Stimulated activated CD4-positive, alpha-beta T cell treated with anti-CD3 and anti-CD28 coated beads, Interleukin-1b, Interleukin-23, amount 100 ng/mL, for 1 hour (primary cell): Measurements from ENCODE around the gene NCAPH2.
"Not testable (repeated sequence)": the region's sequence is repeated elsewhere in the genome, so short reads cannot be mapped to it uniquely, and the experiment has no call there.

Source experiments
- DNase-seq, 2 donors: peaks; one replicate each; pipeline ENCODE4 v3.0.0-alpha.2; 2020; ENCODE audit warnings: low read depth in 2 of 2

NCAPH2 gene

DNA sequence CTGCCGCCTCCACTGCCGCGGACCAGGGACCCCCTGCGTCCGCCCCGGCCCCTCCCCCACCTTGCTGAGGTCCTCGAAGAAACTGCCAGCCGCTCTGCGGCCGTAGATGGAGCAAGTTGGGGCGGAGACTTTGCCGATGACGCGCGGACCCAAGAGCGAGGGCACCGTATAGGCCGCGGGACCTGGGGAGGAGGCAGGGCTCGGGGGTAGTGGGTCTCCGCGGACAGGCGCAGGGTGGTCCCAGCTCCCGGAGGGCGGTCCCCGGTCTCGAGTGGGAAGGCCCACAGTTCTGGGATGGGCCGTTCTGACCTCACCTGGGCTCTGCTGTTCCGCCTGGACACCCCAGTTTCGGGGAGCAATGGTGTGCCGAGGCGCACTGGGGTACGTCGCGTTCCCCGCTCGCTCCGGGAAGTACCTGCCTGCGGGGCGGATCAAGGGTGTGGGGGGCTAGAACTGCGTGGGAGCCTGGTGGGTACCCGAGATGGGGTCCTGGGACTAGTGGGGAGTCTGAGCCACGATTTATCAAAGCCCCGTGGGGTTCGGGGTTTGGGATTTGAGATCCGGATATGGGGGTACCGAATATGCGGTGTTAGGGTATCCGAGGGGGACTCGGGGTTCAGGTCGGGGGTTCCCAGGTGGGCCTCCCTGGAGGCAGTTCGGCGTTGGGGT, 23.0 kb downstream of the NCAPH2 start:
- DNase-seq, result peak; percentile 56 to 59

DNA sequence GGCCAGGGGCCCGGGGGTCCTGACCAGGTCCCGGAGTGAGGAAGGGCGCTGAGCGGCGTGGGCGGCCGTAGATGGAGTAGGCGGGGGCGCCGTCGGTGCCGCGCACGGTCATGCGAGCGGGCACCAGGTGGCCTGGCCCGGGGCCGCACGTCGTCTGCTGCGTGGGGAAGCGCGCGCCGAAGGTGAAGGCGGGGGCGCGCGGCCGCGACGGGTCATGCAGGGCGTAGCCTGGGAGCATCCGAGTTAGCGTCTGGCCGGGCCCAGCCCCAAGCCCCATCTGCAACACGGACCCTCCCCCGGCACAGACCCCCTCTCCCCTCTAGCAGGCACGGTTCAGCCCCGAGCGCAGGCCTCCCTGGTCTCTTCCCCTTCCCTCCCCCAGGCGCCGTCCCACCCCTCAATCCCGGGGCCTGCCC, 23.5 kb downstream of the NCAPH2 start:
- peak in 1 of 2 donors; percentile 47 for DNase-seq

DNA sequence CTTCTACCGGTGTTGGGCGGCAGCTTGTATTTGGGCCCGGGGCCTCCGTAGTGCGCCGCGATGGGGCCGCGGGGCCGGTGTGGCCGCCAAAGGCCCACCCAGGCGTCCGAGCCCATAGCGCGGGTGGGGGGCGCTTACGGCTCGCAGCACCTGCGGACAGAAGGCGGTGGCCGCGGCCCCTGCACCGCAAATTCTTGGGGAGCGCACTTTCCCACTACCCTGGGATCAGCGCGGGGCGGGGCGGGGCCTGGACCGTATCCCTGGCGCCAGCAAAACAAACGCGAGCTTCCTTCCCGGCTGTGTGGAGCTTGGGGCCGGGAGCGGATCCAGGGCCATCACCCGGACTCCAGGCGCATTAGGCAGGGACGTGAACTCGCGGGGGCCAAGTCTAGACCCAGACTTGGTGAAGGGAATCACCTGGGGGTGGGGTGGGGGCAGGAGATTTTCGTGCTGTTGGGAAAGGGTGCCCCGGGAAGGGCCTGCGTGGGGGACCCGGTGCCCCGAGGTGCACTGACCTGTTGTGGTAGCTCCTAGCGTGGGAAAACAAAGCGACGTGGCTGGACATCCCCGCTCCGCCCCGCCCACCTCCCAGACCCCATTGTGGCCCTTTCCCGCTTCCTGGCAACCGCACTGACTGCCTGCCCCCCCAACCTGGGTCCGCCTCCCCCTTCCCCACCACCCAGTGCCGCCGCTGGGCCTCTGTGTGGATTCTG, 24.1 kb downstream of the NCAPH2 start:
- no peak for DNase-seq

DNA sequence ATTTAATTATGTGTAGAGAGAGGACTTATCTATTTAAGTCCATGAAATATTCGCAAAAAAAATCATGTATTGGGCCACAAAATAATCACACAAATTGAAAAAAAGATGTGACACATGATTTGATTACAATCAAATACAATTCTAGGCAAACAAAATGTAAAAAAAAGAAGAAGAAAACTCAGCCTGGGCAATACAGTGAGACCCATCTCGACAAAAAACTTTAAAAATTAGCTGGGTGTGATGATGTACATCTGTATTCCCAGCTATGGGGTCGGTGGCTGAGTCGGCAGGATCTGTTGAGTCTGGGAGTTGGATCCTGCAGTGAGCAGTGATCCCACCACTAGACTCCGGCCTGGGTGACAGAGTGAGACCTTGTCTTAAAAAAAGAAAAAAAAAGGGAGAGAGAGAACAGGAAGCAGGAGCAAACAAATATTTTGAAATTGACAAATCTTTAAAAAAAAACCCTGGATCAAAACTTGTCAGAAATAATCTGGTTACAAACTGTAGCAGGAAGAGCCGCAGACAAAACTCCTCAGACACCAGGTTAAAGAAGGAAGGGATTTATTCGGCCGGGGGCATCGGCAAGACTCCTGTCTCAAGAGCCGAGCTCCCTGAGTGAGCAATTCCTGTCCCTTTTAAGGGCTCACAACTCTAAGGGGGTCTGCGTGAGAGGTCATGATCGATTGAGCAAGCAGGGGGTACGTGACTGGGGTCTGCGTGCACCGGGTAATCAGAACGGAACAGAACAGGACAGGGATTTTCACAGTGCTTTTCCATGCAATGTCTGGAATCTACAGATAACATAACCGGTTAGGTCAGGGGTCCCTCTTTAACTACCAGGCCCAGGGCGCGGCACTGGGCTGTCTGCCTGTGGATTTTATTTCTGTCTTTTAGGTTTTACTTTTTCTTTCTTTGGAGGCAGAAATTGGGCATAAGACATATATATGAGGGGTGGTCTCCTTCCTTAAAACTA, 25.1 kb downstream of the NCAPH2 start:
- DNase-seq, result no peak

DNA sequence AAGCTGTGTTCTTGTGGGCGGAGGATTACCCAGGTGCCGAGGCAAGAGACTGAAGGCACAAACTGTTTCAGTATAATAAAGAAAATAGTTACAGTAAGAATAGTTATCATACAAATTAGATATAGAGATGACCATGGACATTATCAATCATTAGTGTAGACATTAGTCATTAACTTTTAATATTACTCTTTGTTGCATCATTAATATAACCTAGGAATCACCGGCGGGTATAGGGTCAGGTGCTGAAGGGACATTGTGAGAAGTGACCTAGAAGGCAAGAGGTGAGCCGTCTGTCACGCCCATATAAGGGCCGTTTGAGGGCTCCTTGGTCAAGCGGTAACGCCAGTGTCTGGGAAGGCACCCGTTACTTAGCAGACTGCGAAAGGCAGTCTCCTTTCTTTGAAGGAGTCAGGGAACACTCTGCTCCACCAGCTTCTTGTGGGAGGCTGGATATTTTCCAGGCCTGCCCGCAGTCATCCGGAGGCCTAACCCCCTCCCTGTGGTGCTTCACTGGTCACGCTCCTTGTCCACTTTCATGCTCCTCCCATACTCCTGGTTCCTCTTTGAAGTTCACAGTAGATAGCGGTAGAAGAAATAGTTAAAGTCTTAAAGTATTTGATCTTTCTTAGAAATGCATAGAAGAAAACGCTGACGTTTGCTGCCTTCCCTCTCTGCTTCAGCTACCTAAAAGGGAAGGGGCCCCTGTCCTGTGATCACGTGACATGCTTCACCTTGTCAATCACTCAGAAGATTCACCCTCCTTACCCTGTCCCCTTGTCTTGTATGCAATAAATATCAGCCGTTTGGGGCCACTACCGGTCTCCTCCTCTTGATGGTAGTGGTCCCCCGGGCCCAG, 26.1 kb downstream of the NCAPH2 start:
- not testable (repeated sequence) for DNase-seq

DNA sequence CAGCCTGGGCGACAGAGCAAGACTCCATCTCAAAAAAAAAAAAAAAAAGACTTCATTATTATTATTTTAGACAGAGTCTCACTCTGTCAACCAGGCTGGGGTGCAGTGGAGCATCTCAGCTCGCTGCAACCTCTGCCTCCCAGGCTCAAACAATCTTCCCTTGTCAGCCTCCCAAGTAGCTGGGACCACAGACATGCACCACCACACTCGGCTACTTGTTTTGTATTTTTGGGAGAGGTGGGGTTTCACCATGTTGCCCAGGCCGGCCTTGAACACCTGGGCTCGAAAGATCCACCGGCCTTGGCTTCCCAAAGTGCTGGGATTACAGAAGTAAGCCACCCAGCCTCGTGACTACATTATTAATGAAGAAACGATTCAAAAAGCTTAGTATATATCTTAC, 27.1 kb downstream of the NCAPH2 start:
- no peak for DNase-seq

DNA sequence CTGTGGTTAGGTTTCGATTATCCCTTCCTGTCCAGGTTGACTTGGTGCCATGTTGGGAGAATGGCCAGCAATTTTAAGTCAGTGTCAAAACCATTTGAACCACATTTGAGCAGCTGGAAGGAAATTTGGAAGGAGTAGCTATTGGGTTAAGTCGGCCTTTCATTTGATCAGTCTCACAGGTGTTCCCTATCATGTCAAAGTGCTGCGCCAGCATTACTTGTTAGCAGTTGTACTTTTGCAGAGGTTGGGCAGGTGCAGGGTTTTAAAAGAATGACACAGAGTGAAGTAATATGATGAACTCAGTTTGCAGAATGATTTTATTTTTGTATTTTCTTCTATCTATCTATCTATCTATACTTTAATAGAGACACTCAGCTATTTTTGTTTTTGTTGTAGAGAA, 28.2 kb downstream of the NCAPH2 start:
- no peak for DNase-seq

DNA sequence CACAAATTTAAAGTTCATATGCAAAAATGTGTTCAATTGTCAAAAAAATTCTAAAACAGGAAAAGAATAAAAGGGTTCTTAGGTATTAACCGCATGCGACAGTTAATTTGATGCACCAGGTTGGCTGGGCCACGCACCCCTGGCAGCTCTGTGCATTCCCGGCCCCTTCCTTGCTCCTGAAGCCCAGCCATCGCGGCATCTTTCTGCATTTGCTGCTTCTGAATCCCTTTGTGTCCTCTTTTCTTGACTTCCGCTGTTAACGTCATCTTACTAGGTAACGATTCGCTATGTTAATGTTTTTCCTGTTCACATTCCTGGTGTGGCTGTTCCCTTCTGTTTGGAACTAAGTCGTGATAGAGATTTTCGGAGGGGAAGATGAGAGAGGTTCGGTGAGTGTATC, 29.7 kb downstream of the NCAPH2 start:
- DNase-seq, result no peak

DNA sequence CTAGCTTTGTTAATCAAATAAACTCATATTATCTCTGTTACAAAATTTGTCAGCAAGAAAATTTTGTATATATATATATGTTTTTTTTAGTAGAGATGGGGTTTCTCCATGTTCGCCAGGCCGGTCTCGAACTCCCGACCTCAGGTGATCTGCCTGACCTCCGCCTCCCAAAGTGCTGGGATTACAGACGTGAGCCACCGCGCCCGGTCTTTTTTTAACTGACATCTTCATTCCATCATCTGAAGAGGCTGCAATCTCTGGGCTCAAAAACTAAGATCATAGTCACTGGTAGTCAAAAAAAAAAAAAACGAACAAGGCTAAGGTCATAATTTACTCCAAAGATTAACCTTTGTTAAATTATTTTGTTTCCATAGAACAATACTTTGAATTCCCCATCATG, 32.4 kb downstream of the NCAPH2 start:
- DNase-seq, result no peak

DNA sequence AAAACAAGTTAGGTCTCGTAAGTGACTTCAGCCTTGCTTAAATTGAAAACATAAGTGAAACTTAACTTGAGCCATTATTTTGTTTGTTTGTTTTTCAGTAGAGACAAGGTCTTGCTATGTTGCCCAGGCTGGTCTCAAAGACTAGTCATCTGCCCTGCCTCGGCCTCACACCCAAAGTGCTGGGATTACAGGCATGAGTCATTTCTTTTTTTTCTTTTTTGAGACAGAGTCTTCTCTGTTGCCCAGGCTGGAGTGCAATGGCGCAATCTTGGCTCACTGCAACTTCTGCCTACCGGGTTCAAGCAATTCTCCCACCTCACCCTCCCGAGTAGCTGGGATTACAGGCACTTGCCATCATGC, 33.6 kb downstream of the NCAPH2 start:
- DNase-seq, result not testable (repeated sequence)

DNA sequence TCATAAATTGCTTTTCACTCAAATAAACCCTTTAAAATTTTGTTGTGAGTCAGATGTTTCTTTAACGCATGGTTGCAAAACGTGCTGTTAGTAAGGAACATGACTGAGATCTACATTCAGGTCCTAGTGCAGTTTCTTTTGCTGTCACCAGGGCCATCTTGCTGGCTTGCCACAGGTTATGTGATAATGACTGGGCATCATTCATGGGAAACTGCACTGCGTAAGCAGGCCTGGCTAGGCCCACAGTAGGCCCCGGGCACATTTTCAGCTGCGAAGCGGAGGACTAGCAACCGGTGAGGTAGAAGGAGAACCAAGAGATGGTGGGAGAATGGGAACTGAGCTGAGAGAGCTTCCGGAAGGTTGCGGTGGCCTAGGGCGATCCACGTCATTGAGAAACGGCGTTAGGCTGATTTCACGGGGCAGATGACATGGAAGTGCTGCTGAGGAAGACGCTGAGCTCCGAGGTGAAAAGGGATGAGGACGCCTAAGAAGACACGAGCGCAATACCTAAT, 34.4 kb downstream of the NCAPH2 start:
- DNase-seq, result no peak

DNA sequence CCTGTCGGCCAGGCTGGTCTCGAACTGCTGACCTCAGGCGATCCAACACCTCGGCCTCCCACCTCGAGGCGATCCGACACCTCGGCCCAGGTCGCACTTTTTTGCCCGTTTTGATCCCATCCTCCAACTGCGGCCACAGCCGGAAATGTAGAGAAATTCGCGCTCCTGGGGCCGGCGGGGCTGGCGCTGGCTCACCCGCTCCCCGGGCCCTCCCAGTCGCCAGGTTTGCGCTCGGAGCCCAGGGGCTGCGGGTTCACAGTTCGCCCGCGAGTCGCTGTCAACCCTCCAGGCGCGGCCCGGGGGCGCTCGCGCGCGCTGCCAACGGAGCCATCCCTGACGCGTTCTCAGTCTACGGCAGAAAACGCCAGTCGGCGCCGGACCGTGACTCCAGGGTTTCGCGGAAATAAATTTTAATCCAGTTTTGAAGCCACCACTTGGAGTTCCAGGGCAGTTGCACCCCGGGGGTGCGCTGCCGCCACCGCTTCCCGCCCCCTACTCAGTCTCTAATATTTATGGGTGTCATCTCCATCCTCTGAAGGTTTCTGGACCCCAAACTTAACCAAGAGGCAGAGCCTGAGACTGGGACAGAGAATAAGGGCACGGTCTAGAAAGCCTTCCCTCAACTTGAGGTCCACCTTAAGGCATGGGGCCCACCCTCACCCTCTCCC, 36.2 kb downstream of the NCAPH2 start:
- DNase-seq, result peak; percentile 60 to 63

DNA sequence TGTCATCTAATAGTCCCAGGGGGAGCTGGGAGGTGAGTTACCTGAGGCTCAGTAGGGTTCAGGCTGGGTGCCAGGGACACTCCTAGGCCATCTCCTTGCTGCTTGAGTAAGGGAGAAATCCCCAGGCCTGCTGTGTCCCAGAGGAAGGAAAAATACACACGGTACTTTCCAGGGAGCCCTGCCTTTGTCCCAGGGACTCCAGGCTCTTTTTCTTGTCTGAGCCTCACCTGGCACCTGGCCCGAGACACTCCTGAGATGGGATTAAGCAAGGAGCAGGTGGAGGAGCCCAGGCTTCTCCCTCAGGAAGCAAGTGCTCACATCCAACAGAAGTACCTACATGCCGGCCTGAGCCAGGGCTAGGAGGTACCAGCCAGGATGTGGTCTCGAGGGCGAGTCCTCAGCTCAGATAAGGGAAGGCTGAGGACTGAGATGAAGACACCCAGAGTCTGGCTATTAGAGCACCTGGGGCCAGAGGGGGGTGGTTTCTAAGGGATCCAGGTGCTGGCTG, 36.8 kb downstream of the NCAPH2 start:
- no peak for DNase-seq

DNA sequence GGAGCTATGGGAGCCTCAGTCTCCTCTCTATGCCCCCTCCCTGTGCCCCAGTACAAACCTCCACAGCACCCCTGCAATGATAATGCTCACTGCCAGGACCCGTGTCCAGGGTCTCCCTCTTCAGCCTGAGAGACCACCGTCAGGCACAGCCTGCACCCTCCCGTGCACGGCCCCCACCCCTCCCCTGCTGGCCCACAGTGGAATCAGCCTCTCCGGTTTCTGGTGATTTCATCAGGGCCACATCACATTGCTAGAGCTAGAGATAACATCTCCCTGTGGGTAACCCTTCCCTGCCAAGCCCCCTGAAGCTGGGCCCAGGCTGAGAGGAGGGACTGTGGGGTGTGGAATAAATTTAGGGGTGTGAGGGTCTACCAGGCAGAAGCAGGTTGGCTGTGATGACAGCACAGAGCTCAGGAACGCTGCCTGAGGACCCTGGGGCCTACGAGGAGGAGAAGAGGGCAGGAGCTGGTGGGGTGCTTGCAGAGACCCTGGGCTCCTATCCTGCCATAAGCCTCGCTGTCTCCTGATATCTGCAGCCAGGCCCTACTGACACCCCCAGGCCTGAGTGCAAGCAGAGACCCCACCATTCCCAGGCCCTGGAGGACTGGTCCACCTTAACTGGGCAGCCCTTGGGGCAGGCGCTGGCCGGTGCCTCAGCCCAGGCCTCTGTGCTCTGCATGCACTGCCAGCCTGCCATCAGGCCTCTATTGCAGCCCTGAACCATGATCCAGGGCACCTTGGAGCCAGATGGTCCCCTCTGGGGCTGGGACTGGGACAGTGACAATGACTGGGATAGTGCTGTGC, 37.7 kb downstream of the NCAPH2 start, which contains the start of gene KLHDC7B:
TSS of gene KLHDC7B (plus strand) at position 378 of the 804 bp plus-strand sequence. CDS start at position 723, 345 bp downstream.
- DNase-seq, result no peak

DNA sequence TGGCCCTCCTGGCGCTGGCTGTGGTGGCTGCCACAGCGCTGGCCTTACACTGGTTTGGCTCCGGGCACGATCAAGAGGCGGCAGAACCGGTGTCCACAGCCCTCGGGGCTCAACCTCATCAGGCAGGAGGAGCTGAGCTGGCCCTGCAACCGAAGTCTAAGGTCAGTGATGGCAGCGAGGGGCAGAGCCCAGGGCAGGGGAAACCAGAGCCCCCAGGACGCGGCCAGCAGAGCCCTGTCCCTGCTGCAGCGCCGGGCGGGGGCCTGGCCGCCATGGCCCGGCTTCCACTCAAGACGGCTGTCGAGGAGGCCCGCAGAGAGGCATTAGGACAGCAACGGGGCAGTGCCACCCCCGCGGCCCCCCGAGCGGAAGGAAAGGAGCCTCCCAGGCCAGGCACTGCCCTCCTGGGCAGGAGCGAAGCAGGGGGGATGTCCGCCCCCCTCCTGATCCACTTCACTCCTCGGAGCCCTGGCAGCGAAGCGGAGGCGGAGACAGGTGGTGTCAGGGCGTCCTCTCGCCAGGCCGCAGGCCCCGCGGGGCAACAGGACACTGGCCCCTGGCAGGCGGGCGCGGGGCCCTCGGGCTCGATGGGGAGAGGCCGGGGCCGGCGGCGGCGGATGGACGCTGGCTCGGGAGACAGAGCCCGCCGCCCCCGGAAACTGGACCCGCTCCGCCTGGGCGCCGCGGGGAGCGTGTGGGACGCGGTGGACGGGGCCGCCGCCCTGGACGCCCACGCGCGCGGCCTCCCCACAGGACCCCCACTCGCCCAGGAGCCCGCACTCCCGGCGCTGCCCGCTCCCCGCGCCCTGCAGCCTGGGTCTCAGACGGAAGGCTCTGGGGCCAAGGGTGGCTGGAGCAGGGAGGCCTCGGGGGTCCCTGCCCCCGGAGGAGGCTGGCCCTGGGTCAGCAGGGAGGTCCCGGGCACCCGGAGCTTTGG, 38.6 kb downstream of the NCAPH2 start:
- DNase-seq, result no peak

DNA sequence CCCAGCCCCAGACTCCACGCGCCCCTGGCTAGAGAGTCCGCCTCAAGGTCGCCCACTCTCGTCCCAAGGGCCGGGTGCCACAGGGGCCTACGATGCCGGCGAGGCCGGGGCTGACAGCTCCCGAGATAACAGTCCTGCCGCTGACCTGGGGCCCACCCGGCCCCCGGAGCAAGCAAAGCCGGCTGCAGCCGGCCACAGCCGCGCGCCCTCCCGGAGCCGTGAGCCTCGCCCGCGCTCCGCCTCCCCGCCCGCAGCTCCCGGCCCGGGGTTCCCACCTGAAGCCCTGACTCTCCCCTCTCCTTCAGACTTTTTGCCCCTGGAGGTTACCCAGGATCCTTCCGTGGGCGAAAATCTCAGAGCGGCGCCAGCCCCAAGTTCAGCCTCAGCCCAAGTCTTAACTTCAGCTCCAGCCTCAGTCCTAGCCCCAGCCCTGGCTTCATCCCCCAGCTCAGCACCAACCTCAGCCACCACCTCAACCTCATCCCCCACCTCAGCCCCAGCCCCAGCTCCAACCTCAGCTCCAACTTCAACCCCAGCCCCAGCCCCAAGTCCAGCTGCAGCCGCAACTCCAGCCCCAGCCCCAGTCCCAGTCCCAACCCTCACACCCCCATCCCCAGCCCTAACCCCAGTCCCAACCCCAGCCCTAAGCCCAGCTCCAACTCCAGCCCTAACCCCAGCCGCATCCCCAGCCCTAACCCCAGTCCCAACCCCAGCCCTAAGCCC, 39.4 kb downstream of the NCAPH2 start:
- DNase-seq, result no peak

DNA sequence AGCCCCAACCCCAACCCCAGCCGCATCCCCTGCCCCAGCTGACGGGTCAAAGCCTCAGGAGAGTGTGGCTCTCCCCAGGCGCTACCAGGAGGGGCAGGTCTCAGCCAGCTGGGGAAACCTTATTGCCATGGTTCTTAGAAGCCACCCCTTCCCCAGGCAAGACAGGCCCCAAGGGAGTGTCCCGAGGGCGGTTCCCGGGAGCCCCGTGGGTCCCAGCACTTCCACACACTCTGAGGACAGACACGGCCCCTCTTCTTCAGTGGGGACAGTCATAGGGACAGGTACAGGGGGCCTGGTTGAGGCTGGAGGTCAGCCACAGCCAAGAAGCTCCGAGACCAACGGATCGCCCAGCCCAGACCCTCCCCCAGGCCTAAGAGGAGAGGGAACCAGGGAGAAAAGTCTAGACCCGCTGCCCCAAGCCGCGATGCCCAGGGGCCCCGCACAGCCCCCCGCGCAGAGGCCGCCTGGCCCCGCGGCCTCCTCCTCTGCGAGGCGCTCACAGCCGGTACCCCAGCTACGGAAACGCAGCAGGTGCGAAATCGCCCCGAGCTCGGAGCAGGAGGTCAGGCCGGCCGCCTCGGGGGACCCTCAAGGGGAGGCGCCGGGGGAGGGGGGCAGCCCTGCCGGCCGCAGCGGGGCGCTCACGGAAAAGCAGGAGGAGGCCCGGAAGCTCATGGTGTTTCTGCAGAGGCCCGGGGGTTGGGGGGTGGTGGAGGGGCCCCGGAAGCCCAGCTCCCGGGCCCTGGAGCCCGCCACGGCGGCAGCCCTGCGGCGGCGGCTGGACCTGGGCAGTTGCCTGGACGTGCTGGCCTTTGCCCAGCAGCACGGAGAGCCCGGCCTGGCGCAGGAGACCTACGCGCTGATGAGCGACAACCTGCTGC, 40.3 kb downstream of the NCAPH2 start:
- no peak for DNase-seq
